GM11168 (cell line): Measurements from ENCODE around the gene POU3F3.

Experiments
- in situ Hi-C: fragments of 300-500 bp; cut with MboI; formaldehyde crosslinking; loops from one replicate; pipeline ENCODE4 v1.12.0; 2022; ENCODE audit warnings: low sequenced_read_pairs; ENCODE audit not compliant: unreplicated experiment

The POU3F3 gene

DNA sequence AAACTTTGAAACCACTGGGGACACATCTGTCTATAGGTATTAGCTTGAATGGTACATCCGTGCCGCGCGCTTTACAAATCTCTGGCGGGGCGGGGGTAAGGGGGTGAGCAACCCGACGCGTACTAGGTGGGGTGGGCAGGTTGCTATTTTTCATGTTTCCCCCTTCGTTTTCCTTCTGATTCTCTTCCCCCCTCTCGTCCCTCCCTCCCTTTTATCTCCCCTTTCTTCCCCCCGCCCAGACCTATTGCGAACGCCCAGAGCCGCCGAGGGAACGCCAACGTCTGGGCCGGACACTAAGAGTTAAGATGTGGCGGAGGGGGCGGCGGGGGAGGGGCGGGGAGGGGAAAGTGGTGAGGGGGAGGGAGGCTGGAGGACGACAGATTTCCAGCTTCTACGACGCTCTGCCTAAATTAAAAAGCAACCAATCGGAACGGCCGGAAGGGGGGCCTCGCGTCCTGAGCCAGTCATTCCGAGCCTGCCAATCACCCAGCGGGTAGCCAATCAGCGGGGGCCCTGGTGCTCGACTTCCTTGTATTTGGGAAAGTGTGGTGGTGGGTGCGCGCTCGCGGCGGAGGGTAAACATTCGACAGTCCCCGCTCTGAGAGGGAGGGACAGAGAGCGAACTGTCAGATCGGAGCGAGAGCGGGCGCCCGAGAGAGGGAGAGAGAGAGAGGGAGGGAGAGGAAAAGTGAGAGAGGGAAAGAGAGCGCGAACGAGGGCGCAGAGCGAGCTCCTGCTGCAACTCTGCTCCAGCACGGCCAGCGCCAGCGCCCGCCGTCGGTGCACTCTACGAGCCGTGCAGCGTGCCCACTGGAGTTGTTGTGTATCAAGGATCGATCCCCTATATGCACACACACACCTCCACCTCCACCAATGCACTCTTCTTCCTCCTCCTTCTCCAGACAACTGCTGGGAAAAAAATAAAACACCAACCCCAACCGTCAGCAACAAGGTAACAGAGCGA lies at the start of gene POU3F3:
Gene POU3F3, plus strand, starts transcription at position 582 of the 964 bp plus-strand sequence. CDS start 1,396 bp downstream, outside the sequence.
- in situ Hi-C loops = loop anchor here (25.0 kb wide), 1 partner anchor 1692 kb away; no protein-coding TSS in a partner anchor

GRCh38 chr2:104804148-104804890 lies 49.6 kb upstream of the POU3F3 start:
- in situ Hi-C loops = no loop called here

GRCh38 chr2:104812286-104812685 lies 41.6 kb upstream of the POU3F3 start:
- in situ Hi-C loops = no loop called here

GRCh38 chr2:104816143-104816542 lies 37.8 kb upstream of the POU3F3 start:
- in situ Hi-C loops = no loop called here

- in situ Hi-C loops = no loop called here
Measured at GRCh38 chr2:104818264-104818663, 35.7 kb upstream of the POU3F3 start.

GRCh38 chr2:104820126-104820525 lies 33.8 kb upstream of the POU3F3 start:
- in situ Hi-C loops = no loop called here

DNA sequence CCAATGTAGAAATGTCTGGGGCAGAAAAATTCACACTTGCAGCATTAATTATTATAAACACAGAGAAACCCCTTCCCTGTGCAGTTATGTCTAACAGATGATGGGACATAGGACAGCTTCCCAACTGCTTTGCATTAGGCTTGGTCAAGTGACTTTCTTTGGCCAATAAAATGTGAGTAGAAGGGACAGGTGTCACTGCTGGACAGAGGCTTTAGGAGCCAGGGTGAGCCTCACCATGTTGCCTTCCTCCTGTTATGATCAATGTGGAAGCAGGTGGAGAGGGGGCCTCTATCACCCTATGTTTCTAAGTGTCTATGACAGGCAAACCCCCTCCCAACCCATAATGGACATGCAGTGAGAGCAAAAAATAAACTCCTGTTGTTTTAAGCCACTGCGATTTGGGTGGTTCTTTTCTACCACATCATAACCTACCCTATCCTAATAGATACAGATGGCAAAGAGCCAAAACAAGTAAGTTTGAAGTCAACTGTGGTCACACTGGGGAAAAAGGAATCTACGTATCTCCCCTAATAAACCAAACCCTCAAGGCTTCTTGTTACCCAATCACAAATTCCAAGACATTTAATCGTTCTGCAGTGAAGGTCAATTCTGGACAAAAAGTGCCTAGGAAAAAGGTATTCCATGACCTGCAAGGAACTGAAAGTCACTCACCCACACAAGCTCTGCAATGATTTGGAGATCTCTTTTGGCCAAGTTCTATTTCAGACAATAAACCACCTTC lies 28.6 kb upstream of the POU3F3 start:
- in situ Hi-C loops = no loop called here

DNA sequence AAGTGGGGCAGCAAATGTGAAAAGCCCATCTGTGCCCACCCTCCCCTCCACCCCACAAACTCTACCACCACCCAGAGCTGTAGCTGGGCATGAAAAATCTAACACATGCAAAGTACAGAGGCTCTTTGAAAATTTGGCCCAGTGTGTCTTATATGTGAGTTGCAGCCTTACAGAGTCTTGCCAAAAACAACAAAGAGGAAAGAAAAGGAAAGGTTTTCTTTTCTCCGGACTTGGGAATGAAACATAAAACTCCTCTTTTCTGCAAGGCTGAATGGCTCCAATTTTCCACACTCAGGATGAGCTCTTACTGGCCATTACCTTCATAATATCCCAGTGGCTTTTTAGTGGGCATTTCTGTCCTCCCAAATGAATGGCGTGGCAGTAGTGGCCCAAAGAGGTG lies 27.9 kb upstream of the POU3F3 start:
- in situ Hi-C loops = no loop called here

DNA sequence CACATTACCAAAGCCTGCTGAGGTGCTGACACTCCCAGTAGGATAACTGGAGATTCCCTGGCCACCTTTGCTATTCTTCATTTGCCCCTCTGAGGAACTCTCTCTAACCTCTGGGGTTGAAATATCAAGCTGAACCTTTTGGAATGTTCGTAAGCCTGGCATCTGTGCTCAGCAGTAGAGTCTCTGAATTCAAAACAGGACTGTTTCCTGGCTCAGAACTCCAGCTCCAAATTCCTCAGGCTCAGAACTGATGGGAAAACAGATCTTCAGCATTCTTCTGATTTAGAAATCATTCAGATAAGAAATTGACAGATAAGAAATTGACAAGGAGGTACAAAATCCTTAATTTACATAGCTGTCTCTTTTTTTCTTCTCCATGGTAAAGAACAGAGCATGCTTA lies 22.2 kb upstream of the POU3F3 start:
- in situ Hi-C loops = no loop called here

GRCh38 chr2:104834431-104835153 lies 19.3 kb upstream of the POU3F3 start:
- in situ Hi-C loops = no loop called here

DNA sequence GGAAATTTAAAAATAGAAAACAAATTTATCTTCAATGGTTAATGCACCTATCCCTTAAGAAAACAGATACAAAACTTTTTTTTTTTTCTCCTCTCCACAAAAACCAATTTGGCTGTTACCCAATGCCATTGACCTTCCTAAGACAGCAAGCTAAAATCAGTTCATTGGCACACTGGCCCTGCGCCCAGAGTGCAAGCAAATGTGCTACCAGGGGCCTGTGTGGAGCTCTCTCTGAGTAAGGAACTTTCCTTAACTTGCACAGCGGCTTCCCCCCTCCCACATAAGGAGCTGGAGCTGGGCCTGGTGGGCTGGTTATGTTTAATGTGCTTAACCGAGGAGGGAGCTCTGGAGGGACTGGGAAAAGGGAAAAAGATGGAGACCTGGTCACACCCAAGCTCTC lies 17.6 kb upstream of the POU3F3 start:
- in situ Hi-C loops = no loop called here

- in situ Hi-C loops = no loop called here
Measured at GRCh38 chr2:104836841-104837240, 17.1 kb upstream of the POU3F3 start.

DNA sequence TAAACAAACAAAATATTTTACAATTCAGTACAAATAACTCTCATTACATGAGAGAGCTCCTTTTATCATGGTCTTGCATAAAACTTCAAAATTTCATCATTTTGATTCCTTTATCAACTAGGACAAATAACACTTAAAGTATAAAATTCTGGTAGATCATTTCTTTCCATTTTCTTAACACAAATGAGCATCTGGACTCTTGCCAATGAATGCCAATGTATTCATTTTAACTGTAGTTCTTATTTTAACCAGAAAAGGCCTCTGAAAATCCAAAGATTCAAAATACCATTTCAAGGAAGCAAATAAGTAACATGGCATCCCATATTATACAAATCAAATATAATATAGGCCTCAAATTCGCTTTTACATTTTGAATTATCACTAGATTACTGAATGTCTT lies 13.8 kb upstream of the POU3F3 start:
- in situ Hi-C loops = no loop called here

- in situ Hi-C loops = no loop called here
Measured at GRCh38 chr2:104840893-104841585, 12.9 kb upstream of the POU3F3 start.

DNA sequence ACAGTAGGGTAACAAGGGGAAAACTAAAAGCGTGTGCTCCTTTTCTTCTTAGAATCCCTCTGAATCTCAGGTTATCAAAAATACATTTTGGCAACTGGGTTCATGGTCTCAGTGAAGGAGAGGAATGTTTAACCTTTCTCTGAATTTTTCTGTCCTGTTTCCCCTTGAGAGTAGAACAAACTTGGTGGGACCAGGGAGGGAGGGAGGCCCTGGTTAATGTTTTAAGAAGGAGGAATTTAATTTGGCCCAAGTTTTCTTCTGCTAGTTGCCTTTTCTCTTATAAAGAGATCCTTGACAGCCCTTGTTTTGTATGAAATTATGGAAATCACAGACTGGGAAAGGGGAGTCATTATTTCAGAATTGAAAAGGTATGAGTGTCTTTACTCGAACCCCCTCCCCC lies 12.2 kb upstream of the POU3F3 start:
- in situ Hi-C loops = no loop called here

GRCh38 chr2:104844807-104845551 lies 8.9 kb upstream of the POU3F3 start:
- in situ Hi-C loops = no loop called here

DNA sequence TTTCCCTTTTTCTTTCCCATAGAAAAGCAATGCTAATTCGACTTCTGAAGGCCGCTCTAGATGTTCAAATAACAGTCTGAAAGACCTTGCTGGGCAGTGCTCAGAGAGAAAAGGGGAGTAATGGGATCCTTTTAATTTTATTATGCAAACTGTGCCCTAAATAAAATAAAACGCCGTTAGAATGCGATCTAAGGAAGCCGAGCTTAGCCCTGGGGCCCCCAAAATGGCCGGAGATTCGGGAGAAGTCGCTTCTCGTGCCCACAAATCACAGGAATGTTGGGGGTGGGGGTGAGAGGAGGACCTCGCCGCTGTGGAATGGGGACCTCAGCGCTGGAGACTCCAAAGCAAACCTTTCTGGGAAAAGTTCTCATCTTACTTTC lies 8.4 kb upstream of the POU3F3 start:
- in situ Hi-C loops = no loop called here

- in situ Hi-C loops = no loop called here
Measured at GRCh38 chr2:104845946-104846785, 7.7 kb upstream of the POU3F3 start.
